Heart left ventricle (tissue), 13 donors: Measurements from ENCODE around the gene DEFB124.

Source experiments
- CTCF ChIP-seq, 12 donors: fragments of 200-600 bp; sonication (generic) in 4 of 12; IDR thresholded peaks; one replicate each; pipeline versions ENCODE4 v1.5.0 to v1.8.0; 2018 to 2022; ENCODE audit warnings: antibody characterized with exemption in 12 of 12, mild to moderate bottlenecking in 5 of 12
- POLR2A ChIP-seq, 2 donors: fragments of 450-650 bp; IDR thresholded peaks; one replicate each; pipeline ENCODE4 v1.6.1; 2017; ENCODE audit warnings: antibody characterized with exemption in 2 of 2, mild to moderate bottlenecking in 2 of 2, moderate library complexity in 2 of 2
- donor health status: ischemic (EF 13 %, LVEDD 7.1; RV severe dilation, severe dysfunction).
- donor health status: DM: no; HTN: yes; CAD: no.
- donor health status: DM: no; HTN: no; CAD: no.
- donor health status: ischemic (EF 25% LVEDD 6.9; RV normal size, moderate dysfunction).
- donor health status: ischemic (EF 25% LVEDD 5.7; RV mildly dilated, moderate dysfunction).
- donor health status: ischemic (EF 35%, LVEDD 5.7; RV mildly dilated, moderate dysfunction).
- donor health status: nonischemic (EF 11% LVEDD 7.7; RV severe dilation, severe dysfunction).
- donor health status: DM: yes; HTN: yes; CAD: no.
- donor health status: PGD.
- donor health status: ischemic (EF 29% LVEDD 5.4; RV normal size, mild dysfunction).
- donor health status: nonischemic (EF 23%, LVEDD 6.1; RV moderate dilation, normal function).

GRCh38 chr20:31449511-31450414 is 25.2 kb downstream of the DEFB124 start:
- TF ChIP-seq POLR2A (IDR thresholded peaks at IDR 0.05) (no peak), CTCF (IDR thresholded peaks at IDR 0.05) (no peak)
